HT-29 (cell line): Measurements from ENCODE around the gene MLEC. TPM values are rescaled to one million over a fixed set of nuclear protein-coding genes. Genes with fewer than 3 reads are reported as not detected.
A peak's percentile ranks its signal among the peaks of the same experiment; 100 is the strongest.
"Not testable (repeated sequence)": the region's sequence is repeated elsewhere in the genome, so short reads cannot be mapped to it uniquely, and the experiment has no call there.

Experiments used
- DNase-seq: peaks from one replicate; pipeline ENCODE4 v3.0.0-alpha.2; 2015; ENCODE audit warnings: low spot score
- total RNA-seq: library from RNA; depleted of rRNA; stranded (reverse); fragments of >200 nt; shearing (Covaris generic); gene quantifications from 2 replicates; pipeline ENCODE4 v1.2.3, GENCODE V29; 2014

Gene MLEC
- total RNA-seq, 1 experiment from 2014 or later = 266 TPM

- DNase-seq = no peak
These were observed 33.5 kb downstream of the MLEC start for GRCh38 chr12:120720234-120720986.

- no peak for DNase-seq
These were observed 34.2 kb downstream of the MLEC start for GRCh38 chr12:120720987-120721801.

GRCh38 chr12:120721866-120722265 lies 34.9 kb downstream of the MLEC start:
- no peak for DNase-seq

DNA sequence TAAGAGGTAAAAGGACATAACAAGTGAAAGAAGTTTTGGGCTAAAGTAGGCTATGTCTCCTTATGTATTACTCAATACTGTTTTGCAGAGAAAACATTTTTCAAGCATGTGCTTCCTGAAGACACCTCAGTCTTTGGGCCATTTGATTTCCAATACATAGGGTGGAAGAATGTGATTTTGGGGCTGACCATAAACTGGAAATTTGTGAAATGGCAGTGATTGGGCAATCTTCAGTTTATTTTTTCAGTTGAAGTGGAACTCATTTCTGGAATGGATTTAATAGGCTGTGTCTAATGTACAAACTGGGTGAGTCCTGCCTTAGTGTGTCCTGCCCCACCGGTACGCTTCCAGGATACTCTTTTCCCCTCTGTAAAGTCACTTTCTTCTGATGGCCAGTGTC lies 35.8 kb downstream of the MLEC start:
- DNase-seq = no peak

GRCh38 chr12:120724720-120725119 lies 37.8 kb downstream of the MLEC start:
- DNase-seq = no peak

DNA sequence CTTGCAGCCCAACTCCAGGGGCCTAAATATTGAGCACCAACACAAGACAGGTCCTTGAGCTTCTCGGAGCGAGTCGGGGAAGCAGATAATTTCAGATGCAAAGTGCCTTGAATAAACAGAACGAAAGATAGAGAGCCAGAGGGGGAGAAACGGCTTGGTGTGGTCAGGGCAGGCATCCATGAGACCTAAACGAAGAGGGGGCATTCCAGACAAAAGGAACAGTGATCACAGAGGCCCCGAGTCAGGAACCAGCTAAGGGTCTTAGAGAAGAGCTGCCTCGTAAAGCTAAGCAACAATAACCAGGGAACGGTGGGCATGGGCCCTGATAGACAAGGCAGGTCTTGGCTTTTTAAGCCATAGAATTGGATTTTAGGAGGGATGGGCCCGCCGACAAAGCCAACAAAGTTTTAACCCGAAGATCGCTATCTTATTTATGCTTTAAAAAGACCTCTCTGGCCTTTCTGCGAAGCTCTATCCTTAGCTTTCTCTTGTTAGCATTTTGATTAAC lies 38.3 kb downstream of the MLEC start:
- no peak for DNase-seq

DNA sequence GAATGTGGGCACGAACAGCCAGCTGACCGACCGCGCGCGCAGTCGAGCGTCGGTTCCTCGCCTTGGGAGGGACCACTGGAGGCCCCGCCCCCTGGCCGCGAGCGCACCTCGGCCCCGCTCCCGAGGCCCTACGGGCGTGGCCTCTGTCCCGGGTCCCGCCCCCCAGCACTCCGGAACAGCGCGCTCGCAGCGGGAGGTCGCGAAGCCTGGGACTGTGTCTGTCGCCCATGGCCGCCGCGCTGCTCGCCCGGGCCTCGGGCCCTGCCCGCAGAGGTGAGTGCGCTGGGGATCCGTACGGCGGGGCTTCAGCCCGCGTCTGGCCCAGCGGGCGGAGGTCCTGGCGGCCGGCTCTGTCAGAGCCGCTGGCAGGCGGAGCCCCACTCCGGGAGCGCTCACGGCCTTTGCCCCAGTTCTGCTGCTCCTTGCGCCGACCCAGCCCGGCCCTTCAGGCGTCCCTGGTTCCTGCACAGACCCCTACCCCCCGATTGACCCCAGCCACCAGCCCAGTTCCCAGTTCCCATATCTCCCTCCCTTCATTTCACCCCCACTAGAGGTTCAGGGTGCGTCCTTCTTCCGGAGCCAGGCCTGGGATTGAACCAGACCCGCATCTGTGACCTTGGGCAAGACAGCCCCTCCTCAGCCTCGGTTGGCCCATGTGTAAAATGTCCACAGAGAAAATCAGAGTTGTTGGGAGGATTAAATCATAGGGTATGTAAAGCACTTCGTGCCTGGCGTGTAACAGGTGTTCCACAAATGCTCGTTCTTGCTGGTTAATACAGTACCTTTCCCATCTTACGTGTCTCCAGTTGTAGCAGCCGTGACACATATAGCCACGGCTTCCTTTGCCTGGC lies 38.9 kb downstream of the MLEC start, which contains the start of gene ACADS:
Gene ACADS (plus strand): TSS at position 168 of the 851 bp plus-strand sequence. CDS start 60 bp downstream, at position 228.
- DNase-seq = peak; percentile 87

GRCh38 chr12:120726510-120726793 lies 39.5 kb downstream of the MLEC start:
- no peak for DNase-seq

GRCh38 chr12:120726961-120727360 lies 40.0 kb downstream of the MLEC start:
- DNase-seq = no peak

GRCh38 chr12:120732198-120732597 lies 45.2 kb downstream of the MLEC start:
- not testable (repeated sequence) for DNase-seq

DNA sequence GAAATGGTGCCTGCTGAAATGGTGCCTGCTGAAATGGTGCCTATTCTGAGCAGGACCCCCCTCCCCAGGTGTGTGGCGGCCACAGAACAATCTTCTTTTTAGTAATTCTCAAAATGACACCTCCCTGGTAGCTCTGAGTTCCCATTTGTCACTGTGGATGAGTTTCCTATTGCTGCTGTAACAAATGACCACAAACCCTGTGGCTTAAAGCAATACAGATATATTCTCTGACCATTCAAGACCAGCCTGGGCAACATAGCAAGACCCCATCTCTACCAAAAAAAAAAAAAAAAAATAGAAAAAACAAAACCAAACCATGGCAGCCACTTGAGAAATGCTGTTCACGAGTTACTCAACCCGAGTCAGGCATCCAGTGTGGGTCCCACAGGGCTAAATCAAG lies 46.6 kb downstream of the MLEC start:
- no peak for DNase-seq

DNA sequence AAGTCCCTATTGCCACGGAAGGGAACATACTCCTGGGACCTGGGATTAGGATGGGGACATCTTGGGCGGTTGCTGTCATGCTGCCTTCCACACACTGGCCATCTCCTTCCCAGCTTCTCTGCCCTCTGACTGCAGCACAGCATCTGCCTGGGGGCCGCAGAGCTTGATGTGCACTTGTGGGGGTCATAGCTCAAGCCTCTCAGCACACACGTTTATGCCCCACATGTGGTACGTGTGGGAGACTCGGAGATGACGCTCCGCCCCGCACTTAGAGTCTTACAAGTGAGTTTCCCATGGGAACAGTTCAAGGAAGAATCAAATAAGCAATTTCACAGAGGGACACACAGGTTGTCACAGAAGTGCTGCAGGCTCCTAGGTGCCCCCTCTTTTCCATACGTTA lies 47.3 kb downstream of the MLEC start:
- DNase-seq = no peak

GRCh38 chr12:120735181-120735580 lies 48.2 kb downstream of the MLEC start:
- DNase-seq = no peak

DNA sequence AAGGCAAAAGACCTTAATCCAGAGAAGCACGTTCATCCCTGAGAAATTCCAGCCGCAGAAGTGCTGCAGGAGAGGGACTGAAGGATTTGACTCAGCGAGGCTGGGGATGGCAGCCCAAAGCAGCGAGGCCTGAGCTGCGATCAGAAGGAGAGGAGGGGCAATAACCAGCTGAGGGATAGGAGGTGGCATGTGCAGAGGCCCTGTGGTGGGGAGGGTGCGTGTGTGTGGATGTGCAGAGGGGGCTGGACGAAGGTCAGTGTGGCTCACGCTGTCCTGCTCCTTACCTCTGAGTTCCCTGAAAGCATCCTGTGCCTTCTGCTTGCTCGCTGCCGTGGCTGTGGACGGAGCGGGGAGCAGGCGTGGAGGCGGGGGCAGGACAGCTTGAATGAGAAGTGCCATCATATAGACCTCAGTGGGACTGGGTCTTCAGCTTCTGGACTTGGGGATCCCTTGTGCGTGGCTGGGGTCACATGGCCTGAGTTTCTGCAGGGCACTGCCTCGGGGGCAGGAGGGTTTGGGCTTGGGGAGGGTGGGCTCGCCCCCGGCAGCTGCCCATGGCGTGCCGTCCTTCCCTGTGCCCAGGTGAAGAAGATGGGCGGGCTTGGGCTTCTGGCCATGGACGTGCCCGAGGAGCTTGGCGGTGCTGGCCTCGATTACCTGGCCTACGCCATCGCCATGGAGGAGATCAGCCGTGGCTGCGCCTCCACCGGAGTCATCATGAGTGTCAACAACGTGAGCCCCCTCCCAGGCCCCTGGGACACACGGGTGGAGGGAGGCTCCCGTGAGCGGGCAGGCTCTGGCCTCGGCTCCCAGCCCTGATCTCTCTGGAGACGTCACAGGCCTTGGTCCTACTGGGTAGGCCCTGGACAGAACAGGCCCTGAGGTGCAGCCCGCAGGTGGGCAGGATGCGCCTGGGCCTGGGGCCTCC lies 49.7 kb downstream of the MLEC start:
- DNase-seq = no peak

GRCh38 chr12:120737557-120738251 lies 50.8 kb downstream of the MLEC start:
- DNase-seq = peak; percentile 29

GRCh38 chr12:120738252-120739030 lies 51.5 kb downstream of the MLEC start:
- no peak for DNase-seq

DNA sequence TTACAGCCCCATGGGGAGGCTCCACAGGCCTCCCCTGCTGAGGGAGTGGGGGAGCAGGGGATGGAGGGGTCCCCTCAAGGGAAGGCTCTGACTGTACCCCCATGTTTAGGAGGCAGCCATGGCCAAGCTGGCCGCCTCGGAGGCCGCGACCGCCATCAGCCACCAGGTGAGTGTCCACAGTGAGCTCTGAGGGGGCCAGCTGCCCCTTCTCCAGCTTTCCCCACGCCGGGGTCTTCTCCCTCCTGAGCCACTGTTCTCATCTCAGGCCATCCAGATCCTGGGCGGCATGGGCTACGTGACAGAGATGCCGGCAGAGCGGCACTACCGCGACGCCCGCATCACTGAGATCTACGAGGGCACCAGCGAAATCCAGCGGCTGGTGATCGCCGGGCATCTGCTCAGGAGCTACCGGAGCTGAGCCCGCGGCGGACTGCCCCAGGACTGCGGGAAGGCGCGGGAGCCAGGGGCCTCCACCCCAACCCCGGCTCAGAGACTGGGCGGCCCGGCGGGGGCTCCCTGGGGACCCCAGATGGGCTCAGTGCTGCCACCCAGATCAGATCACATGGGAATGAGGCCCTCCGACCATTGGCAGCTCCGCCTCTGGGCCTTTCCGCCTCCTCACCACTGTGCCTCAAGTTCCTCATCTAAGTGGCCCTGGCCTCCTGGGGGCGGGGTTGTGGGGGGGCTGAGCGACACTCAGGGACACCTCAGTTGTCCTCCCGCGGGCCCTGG lies 52.2 kb downstream of the MLEC start:
- DNase-seq = no peak

DNA sequence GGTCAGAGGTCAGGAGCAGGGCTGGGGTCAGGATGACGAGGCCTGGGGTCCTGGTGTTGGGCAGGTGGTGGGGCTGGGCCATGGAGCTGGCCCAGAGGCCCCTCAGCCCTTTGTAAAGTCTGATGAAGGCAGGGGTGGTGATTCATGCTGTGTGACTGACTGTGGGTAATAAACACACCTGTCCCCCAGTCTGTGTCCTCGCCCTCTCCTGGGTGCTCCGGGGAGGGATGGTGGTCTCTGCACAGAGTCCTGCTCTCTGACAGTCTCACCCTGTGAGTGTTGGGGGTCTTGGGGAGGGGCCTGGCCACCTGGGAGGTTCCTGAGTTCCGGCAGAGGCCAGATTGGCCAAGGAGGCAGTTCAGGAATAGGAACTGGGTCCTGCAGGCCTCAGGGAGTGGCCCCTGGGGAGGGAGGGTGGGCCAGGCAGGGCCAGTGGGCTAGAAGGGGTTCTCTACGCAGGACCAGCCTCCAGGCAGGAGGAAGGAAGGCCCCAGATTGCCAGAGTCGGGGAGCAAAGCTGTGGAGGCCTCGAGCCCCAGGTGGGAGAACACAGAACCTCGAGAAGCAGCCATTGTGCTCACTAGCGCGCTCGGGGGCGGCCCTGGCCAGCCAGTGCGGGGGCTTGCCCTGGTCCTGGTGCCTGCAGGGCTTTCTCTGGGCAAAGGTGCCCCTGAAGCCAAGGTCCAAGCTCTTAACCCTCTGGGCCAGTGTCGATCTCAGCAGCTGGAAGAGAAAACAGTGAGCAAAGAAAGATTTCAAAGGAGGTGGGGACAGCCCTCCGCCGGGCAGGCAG lies 53.1 kb downstream of the MLEC start:
- no peak for DNase-seq
